NCI-H1092 (cell line): Measurements from ENCODE around the gene NFATC2.
"Not testable (repeated sequence)": the region's sequence is repeated elsewhere in the genome, so short reads cannot be mapped to it uniquely, and the experiment has no call there.

Experiments used
- DNase-seq: peaks from one replicate; lab custom pipeline; 2025; lab: John Stamatoyannopoulos, UW

NFATC2 gene

GRCh38 chr20:51354191-51354768 is 188.2 kb downstream of the NFATC2 start:
- DNase-seq: no peak

- no peak for DNase-seq
Observed at GRCh38 chr20:51353491-51353890, 189.0 kb downstream of the NFATC2 start.

- no peak for DNase-seq
Observed at GRCh38 chr20:51352791-51353190, 189.7 kb downstream of the NFATC2 start.

- DNase-seq: no peak
Observed at GRCh38 chr20:51350941-51351631, 191.4 kb downstream of the NFATC2 start.

GRCh38 chr20:51348876-51349275 is 193.6 kb downstream of the NFATC2 start:
- no peak for DNase-seq

GRCh38 chr20:51347831-51348230 is 194.7 kb downstream of the NFATC2 start:
- no peak for DNase-seq

- no peak for DNase-seq
Observed at GRCh38 chr20:51346686-51347485, 195.6 kb downstream of the NFATC2 start.

- no peak for DNase-seq
Observed at GRCh38 chr20:51345601-51346101, 196.9 kb downstream of the NFATC2 start.

GRCh38 chr20:51343802-51344201 is 198.7 kb downstream of the NFATC2 start:
- not testable (repeated sequence) for DNase-seq

- no peak for DNase-seq
Observed at GRCh38 chr20:51342510-51343236, 199.8 kb downstream of the NFATC2 start.

- DNase-seq: no peak
Observed at GRCh38 chr20:51341581-51341980, 200.9 kb downstream of the NFATC2 start.

- DNase-seq: no peak
Observed at GRCh38 chr20:51340451-51340840, 202.1 kb downstream of the NFATC2 start.

- no peak for DNase-seq
Observed at GRCh38 chr20:51339721-51340450, 202.6 kb downstream of the NFATC2 start.

- DNase-seq: no peak
Observed at GRCh38 chr20:51338692-51339440, 203.7 kb downstream of the NFATC2 start.

- no peak for DNase-seq
Observed at GRCh38 chr20:51337126-51337805, 205.3 kb downstream of the NFATC2 start.
